GM21423 (cell line): ENCODE measurements around the gene DCAF5.
"Not testable (repeated sequence)": the region's sequence is repeated elsewhere in the genome, so short reads cannot be mapped to it uniquely, and the experiment has no call there.

Experiments used
- ATAC-seq: cut with Tn5 transposase; IDR thresholded peaks from one replicate; pipeline ENCODE4 v1.9.1; 2021; ENCODE audit warnings: mild to moderate bottlenecking, moderate library complexity; ENCODE audit not compliant: unreplicated experiment

DCAF5 gene

DNA sequence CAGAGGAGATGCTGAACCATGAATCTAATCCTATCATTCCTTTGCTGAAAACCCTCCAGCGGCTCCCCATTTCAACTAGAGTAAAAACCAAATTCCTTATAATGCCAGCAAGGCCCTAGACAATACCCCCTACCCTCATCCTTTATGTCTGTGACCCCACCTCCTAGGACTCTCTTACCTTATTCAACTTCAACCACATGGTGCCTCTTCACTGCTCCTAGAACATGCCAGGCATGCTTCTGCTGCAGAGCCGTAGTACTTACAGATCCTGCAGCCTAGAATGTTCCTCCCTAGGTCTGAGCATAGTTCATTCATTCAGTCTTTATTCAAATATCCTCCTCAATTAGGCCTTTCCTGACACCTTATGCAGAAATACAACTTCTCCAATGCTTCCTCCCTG lies 54.9 kb downstream of the DCAF5 start:
- ATAC-seq = no peak

DNA sequence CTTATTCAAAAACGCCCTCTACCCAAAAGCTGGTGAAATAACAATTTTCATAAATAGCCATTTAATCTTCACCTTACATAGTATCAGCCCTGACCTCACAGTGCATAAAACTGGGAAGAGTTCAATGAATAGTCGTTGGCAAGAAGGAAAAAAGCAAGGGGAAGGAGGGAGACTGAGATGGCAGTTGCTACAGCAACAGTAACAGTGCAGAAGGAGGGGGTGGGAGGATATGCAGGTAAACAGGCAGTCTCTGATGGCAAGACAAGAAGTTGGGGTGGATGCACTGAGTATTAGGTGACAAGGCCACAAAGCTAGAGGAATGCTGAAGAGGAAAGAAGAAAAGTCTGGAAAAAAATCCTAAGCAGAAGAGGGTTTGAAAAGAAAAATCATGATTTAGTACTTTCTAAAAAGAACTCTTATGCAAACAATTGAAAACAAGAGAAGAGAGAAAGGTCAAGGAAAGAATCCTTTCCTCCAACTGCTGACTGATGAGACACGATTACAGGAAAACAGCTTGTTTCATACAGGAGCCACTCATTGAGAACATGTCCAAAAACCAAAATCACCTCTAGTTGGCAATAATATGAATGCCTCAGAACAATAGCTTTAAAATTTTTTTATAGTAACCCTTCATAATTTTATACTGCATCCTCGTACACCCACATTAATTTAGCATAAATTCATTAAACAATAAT lies 56.0 kb downstream of the DCAF5 start:
- no peak for ATAC-seq

DNA sequence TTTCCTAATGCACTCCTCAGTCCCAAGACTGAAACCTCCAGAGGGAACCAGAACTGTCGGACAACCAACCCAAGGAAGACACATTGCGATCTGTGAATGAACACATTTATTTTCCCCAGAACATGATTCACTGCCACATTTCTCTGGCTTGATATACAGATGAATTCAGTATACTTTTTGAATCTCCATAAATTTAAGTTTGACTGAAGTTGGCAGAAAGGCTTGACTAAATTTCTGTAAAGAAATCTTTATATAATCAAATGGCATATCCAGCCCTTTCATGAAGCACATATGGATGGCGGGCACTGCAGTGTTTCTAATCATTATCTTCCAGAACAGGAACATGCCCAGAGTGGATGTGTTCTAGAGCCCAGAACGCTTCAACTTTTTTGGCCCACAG lies 56.7 kb downstream of the DCAF5 start:
- no peak for ATAC-seq

DNA sequence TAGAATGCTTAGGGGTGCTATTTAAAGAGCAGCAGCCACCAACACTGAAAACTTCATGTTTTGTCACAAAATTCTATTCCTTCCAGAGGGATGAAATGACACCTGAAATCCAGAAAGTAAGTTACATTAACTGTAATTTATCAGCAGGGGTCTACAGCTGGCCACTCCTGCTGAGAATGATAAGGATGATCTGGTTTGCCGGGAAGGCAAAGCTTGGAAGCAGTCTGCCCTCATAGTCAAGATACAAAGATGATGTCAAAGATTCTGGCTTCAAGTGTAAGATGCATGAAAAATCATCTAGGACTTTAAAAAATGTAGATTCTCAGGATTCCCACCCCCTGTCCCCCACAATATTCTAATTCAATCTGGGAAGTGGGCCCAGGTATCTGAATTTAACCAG lies 58.4 kb downstream of the DCAF5 start:
- no peak for ATAC-seq

DNA sequence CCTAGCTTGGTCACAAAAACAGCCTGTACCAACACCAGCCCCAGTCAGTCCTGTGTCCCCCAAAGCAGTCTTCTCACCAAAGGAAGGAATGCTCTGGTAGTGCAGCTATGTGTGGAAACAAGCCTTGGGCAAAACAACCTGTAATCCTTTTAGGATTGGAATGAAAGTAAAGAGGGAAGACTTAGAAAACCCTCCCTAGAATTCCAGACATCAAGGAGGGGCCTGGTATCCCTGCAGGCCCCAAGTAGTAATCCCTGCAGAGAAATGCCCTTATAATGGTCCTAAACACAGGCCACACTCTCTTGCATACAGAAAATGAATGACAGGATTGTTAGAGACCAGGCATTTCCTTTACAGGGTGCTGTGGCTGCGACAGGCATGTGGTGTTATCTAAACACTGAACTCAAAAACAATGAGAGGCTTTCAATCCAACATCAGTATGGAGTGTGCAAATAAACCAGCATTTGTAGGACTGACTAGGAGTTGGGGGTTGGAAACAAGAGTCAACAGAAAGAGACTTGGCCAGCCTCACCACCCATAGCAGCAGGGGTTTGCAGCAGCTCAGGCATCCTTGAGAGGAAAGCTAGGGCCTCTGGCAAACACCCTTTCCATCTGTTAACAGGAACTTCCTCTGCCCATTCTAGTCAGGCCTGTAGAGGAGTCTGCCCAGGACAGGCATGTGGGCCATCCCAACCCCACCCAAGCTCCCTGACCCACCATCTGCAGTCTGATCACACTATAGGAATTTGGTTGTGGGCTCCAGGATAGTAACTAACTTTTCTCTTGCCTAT lies 59.1 kb downstream of the DCAF5 start:
- no peak for ATAC-seq

DNA sequence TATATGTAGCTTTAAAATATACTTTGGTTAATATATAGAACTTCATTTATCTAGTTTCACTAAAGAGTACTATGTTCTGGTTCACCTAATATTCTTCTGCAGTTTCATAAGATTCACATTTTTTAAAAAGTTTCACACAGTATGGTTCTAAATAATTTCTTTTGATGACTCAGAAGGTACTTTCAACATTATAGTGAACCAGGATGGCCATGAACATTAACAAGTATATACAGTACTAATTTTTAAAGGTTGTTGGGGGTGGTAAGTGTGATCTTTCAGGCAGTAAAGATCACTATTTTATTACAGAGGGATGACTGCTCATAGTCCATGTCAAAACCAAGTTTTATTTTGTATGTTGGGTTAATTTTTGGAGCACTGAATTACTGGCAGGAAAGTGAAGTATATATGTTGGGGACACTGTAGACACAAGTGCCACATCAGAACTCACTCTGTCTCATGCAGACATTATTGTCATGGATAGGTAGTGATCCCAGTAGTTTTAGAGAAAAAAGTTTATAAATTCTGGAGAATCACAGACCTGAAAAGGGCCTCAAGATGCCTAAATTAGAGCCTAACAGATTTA lies 60.0 kb downstream of the DCAF5 start:
- no peak for ATAC-seq

DNA sequence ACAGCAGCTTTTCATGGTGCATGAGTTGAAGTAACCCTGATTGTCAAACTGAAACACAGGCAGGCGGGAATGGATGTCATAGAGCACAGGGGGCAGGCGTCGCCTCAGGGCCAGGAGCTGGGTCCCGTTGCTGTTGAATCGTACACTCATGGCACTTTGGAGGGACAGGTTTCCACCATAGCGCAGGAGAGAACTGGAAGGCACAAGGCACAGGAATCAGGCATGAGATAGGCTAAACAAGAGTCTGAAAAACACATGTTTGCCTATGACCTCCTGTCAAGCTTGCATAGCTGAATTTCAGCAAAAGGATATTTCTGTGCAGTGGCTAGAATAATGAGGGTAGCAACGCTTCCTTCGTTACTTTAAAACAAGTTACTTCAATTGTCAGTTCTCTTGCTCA lies 61.2 kb downstream of the DCAF5 start:
- no peak for ATAC-seq

DNA sequence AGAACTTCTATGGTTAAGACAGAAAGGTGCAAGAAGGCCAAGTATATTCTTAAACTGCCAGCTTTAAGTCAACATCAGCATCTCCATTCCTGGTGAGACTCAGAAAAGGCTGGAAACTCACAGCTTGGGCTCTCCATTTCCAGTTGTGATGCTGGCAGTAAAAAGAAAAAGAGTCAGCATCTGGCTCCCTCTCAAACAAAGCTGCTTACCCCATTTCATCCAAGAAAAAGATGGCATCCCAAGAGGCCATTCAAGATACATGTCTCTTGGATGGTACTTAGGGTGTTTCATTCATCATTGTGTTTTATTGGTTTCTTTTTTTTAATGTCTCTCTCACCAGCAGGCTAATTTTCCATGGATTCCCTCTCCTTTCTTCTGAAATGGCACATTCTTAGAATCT lies 61.9 kb downstream of the DCAF5 start:
- no peak for ATAC-seq

DNA sequence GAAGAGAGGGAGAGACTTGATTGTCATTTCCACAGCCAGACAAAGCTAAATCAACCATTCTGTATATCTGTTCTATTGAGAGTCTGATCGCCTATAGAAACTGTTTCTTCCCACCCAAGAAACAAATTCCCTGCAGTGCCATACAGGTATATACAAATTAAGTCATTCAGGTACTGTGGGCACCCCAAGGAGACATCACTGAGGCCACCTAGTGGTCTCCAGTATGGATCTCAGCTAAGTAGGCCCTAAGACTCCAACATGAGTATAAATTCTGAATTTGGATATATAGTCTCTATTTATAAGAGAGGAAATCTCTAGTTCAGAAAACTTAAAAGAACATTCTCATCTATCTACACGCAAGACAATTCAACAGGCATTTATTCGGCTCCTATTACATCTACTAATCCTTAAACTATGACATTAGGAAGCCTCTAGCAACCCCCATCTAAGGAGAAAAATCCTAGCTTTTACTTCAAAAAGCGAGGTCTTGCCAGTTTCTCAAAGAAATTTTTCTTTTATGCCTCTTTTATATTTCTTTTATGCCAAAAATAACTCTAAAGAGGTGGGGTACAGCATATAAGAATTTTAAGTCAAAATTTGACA lies 62.6 kb downstream of the DCAF5 start:
- ATAC-seq = no peak

DNA sequence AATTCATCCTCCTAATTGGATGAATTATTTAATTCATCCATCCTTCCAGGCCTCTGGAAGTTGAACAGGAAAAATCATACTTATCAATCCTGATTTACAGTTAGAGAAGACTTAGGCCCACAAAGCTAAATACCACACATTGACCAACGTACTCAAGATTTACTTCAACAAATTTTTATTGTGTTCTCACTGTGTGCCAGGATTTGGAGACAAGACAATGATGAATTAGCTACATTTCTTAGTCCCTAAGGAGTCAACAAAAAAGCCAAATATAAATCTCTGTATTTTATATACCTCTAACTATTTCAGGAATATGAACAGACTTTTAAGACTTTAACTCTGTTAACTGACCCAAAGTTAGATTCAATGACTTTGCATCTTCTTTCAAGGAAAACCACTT lies 63.9 kb downstream of the DCAF5 start:
- ATAC-seq = no peak

DNA sequence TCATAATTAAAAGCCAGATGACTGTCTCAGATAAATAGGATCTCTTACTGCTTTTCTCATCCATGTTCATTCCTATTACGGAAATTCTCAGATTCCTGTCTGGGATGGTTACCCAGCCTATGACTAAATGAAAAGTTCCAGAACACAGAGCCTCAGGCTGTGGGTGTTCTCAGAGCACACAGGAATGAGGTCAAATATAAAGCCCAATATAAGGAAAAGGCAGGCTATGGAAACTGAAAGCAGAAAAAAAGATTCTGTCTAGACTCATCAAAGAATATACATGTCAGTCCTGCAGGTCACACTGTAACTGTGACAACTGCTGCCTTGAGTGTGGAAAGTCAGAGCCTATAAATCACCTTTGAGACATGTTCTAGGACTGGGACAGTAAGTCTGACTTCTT lies 64.3 kb downstream of the DCAF5 start:
- no peak for ATAC-seq

DNA sequence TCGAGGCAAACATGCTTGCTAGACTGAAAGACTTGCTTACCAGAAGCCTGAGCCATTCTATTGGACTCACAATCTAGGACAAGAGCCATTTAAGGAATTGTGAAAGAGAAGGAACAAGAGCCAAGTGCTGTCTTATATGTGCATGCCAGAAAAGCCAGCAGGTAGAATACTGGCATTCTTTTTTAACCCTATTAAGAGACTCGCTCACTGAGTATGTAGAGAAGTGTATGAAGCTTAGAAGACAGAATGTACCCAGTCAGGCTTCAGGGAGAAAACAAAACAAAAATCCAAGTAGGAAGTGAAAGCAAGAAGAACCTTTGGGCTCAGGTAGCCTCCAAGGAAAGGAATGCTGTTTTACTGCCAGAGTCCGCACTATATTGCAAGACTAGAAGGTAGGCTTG lies 65.9 kb downstream of the DCAF5 start:
- no peak for ATAC-seq

DNA sequence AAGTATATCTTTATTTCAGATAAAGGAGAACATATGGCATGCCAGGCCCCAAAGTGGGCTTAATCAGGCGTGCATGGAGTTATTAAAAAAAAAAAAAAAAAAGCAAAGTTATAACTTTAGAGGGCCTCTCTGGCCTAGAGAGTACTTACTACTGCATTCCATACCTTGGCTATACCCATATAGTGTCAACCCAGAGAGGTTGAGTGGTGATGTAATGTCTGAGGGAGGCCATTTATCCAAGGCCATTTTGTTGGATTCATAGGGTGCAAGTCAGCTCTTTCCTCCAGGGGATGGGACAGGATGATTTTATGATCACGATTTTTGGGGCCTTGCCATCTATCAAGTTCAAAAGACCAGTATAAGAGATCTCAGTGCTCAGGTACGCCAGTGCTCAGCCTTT lies 66.4 kb downstream of the DCAF5 start:
- ATAC-seq = no peak

DNA sequence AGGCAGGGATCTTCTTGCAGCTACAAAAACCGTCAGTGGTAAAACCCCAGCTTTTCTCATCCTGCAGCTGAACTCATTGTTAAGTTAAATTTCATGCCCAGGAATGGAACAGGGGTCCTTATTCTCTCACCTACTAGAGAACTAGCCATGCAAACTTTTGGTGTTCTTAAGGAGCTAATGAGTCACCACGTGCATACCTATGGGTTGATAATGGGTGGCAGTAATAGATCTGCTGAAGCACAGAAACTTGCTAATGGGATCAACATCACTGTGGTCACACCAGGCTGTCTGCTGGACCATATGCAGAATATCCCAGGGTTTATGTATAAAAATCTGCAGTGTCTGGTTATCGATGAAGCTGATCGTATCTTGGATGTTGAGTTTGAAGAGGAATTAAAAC lies 68.9 kb downstream of the DCAF5 start:
- no peak for ATAC-seq

DNA sequence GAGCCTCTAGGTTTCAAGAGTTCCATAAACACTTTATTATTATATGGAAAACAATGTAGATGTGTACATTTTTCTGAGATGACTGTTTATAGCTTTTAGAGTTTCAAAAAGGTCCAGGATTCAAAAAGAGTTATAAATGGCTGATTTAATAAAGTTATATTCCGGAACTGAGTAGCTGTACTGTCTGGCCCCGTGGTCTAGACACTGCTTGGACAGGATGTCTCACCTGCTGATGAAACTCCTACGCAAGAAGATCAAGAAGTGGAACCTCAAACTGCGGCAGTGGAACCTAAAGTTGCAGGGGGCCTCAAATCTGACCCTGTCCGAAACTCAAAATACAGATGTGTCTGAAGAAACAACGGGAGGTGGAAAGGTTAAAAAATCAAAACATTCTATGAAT lies 69.7 kb downstream of the DCAF5 start:
- no peak for ATAC-seq

DNA sequence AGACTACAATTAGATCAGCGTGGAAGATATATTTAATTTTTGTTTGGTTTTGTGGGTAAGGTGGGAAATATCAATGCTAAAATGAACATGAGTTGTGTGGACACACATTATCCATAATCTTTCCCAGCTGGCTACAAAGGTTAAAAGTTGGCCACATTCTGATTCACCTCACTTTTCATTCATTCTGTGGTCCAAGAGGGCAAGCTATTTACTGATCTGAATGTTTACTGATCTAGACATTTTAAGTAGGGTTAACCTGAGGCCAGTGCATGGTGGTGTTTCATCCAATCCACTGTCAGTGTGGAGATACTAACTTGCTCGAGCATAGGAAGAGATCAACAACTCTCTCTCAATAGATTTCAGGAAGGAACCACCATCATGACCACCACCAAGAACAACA lies 71.6 kb downstream of the DCAF5 start:
- ATAC-seq = no peak

DNA sequence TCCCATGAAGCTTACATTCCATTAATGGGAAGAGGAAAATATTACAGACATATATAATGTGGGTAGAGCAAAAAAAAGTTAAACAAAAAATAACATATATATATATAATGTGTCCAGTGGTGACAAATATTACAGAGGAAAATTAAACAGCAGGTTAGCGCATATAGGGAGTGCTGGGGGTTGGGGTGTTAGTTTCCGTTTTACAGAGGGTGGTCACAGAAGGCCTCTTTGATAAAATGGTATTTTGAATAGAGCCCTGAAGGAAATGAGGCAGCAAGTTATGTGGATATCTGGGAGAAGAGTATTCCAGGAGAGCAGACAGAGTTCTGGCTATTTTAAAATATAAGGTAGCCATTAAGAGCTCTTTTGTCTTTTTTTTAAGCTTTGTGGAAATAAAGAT lies 73.2 kb downstream of the DCAF5 start:
- no peak for ATAC-seq

DNA sequence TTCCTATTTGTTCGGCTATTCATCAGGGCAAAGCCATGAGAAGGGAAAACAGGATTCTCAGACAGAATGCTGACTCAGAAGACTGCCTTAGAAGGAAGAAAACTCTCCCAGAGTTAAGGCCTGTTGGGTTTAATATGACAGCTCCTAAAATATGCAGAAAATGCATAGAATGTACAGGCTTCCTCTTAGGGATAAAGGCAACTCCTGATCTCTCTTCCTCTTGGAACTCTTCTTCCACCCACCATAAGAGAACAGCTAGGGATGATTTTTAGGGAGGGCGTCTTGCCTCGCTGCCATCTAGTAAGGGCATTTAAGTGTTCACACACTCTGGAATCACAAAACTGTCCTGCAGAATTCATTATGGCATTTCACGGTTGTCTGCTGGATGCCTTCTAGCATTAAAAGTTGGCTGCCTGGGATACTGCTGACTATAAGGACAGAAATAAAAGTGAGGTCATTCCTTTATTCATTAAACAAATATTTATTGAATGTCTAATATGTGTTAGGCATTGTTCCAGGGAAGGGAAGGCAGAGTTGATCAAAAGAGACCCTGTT lies 73.7 kb downstream of the DCAF5 start:
- no peak for ATAC-seq

DNA sequence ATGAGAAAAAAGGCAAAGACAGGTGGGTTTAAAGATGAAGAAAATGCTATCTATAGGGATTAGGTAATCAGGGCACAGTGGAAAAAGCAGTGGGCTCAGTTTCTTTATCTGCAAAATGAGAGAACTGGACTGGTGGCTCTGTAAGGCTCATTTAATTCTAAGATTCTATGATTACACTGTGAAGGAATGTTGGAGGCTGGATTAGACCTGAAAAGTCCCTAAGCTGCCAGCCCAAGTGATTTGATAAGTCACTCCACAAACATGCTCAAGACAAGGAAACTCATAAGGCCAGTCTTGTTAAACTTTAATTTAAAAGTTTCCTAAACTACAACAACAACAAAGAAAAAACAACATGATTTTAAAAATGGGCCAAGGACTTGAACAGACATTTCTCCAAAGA lies 75.1 kb downstream of the DCAF5 start:
- no peak for ATAC-seq

DNA sequence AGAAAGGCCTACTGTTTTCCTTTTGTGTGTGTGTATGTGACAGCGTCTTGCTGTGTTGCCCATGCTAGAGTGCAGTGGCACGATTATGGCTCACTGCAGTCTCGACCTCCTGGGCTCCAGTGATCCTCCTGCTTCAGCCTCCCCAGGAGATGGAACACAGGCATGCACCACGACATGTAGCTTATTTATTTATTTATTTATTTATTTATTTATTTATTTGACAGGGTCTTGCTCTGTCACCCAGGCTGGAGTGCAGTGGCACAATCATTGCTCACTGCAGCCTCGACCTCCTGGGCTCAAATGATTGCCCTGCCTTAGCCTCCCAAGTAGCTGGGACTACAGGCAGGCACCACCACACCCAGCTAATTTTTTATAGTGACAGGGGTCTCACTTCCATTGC lies 75.7 kb downstream of the DCAF5 start:
- not testable (repeated sequence) for ATAC-seq

DNA sequence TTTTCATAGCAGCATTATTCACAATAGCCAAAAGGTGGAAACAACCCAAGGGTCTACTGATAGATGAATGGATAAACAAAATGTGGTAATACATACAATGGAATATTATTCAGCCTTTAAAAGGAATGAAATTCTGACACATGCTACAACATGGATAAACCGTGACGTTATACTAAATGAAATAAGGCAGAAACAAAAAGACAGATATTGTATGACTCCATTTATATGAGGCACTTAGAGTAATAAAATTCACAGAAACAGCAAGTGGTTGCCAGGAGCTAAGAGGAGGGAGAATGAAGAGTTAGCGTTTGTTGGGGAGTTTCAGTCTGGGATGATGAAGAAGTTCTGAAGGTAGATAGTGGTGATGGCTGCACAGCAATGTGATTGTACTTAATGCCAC lies 76.6 kb downstream of the DCAF5 start:
- no peak for ATAC-seq

DNA sequence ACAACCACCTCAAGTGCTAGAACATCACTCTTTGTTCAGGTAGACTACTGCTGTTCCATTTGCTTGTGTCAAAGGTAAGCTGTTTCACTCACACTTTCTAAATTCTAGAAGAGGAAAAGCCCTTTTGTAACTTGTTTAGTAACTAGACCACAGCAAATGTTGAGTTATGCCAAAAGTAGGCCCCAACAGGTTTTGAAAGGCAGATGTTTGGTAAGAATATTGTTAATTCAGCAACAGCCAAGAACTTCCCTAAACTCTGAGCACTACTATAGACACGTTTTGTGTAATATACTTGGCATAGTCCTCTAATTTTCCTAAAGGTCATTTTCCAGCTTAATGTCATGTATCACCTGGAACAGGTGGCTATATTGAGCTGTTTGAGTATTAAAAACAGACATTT lies 79.0 kb downstream of the DCAF5 start:
- ATAC-seq = no peak
